ENCODE measurements around the gene CDCA4.

GRCh38 chr14:104996483-104996882, 24.4 kb downstream of the CDCA4 start:
- TF ChIP-seq CTCF (IDR thresholded peaks at IDR 0.05; ENCODE audit: insufficient read depth, low read length, poor library complexity, severe bottlenecking) (no peak), EZH2phosphoT487 (conservative IDR thresholded peaks at IDR 0.05; ENCODE audit: low read length) (no peak)
